T-cell (primary cell): ENCODE results near the gene RPN2. TPM values are rescaled to one million over a fixed set of nuclear protein-coding genes. Genes with fewer than 3 reads are reported as not detected.

Source experiments
- ATAC-seq, 4 experiments: fragments of 200-7000 bp in 3 of 4; fragments of 150-1000 bp in 1 of 4; cut with Tn5 transposase; replicated peaks in 1 of 4; 1 replicate in 3 of 4; 2 replicates in 1 of 4; pipeline ENCODE4 v1.10.0; 2021; ENCODE audit warnings: moderate library complexity in 3 of 4, mild to moderate bottlenecking in 2 of 4, moderate number of reproducible peaks in 1 of 4
- CTCF ChIA-PET, 2 donors: fragments of 300-600 bp; sonication (Branson Sonifier 250); formaldehyde crosslinking; loops; one replicate each; lab custom pipeline; 2022; ENCODE audit warnings: antibody characterized with exemption in 2 of 2; lab: Charles Lee
- POLR2A ChIA-PET, 2 donors: fragments of 300-600 bp; sonication (Branson Sonifier 250); formaldehyde crosslinking; loops; one replicate each; lab custom pipeline; 2022; ENCODE audit warnings: antibody characterized with exemption in 2 of 2; lab: Charles Lee
- DNase-seq, 35 experiments: peaks; one replicate each; pipeline versions ENCODE4 v3.0.0 to v3.0.0-alpha.2; 2013 to 2023
- H3K27ac ChIP-seq: one replicate; pipeline ENCODE4 v1.5.1; 2013; ENCODE audit warnings: low read length
- H3K27me3 ChIP-seq, 2 experiments: replicated peaks in 1 of 2; 1 replicate in 1 of 2; 2 replicates in 1 of 2; pipeline versions ENCODE4 v1.6.1 to v1.7.0; 2013; ENCODE audit warnings: low read length in 1 of 2, mixed read lengths in 1 of 2; ENCODE audit not compliant: control insufficient read depth in 2 of 2, insufficient read depth in 2 of 2; ENCODE audit errors: extremely low read depth in 1 of 2
- H3K36me3 ChIP-seq, 2 donors: 1 replicate in 1 of 2; 2 replicates in 1 of 2; pipeline versions ENCODE4 v1.6.1 to v1.7.0; 2013; ENCODE audit warnings: low read length in 1 of 2; ENCODE audit not compliant: control insufficient read depth in 2 of 2, insufficient read depth in 1 of 2; ENCODE audit errors: extremely low read depth in 1 of 2
- H3K4me1 ChIP-seq, 2 experiments: 1 replicate in 1 of 2; 2 replicates in 1 of 2; pipeline versions ENCODE4 v1.6.1 to v1.7.0; 2013; ENCODE audit warnings: low read length in 2 of 2, mixed read lengths in 1 of 2; ENCODE audit not compliant: insufficient read depth in 2 of 2, control insufficient read depth in 1 of 2; ENCODE audit errors: extremely low read depth in 1 of 2
- H3K4me3 ChIP-seq, 2 donors: 1 replicate in 1 of 2; 2 replicates in 1 of 2; pipeline versions ENCODE4 v1.5.1 to v1.7.0; 2013; ENCODE audit warnings: mild to moderate bottlenecking in 2 of 2, low read length in 1 of 2, moderate library complexity in 1 of 2; ENCODE audit not compliant: control insufficient read depth in 1 of 2; ENCODE audit errors: extremely low read depth in 1 of 2
- H3K9me3 ChIP-seq: 2 replicates; pipeline ENCODE4 v1.7.0; 2013
- H3K27ac Mint-ChIP-seq, 2 donors: one replicate each; pipeline ENCODE4 v1.8.0; 2020 to 2021; ENCODE audit warnings: mild to moderate bottlenecking in 2 of 2, mixed read lengths in 2 of 2
- H3K27me3 Mint-ChIP-seq, 2 donors: one replicate each; pipeline ENCODE4 v1.8.0; 2021 to 2022; ENCODE audit warnings: mixed read lengths in 2 of 2
- H3K36me3 Mint-ChIP-seq: one replicate; pipeline ENCODE4 v1.8.0; 2021; ENCODE audit warnings: mixed read lengths
- H3K4me1 Mint-ChIP-seq, 3 donors: one replicate each; pipeline ENCODE4 v1.8.0; 2020 to 2022; ENCODE audit warnings: mixed read lengths in 3 of 3, mild to moderate bottlenecking in 1 of 3
- H3K4me3 Mint-ChIP-seq, 3 donors: one replicate each; pipeline ENCODE4 v1.8.0; 2020 to 2022; ENCODE audit warnings: mild to moderate bottlenecking in 3 of 3, mixed read lengths in 3 of 3, moderate library complexity in 3 of 3
- H3K9me3 Mint-ChIP-seq, 3 donors: one replicate each; pipeline ENCODE4 v1.8.0; 2020 to 2022; ENCODE audit warnings: mixed read lengths in 3 of 3
- WGBS: methylation state at CpG from one replicate; pipeline ENCODE4 v1.1.5; 2013; ENCODE audit warnings: missing lambda C conversion rate; ENCODE audit not compliant: insufficient coverage; 5-methylcytosine and 5-hydroxymethylcytosine counted together
- total RNA-seq, 35 experiments: library from RNA in 6 of 35; stranded (reverse) in 6 of 35; fragments of 120-200 nt in 1 of 35; gene quantifications; one replicate each; pipeline versions ENCODE4 v1.2.1 to v1.2.4 and lab custom pipeline; 2013 to 2026

Gene RPN2
- total RNA-seq, 5 donors from 2014 or later (not counting 1 experiment from before 2014, with no cell fraction given) = 88.8 to 130 (median 121) TPM

DNA sequence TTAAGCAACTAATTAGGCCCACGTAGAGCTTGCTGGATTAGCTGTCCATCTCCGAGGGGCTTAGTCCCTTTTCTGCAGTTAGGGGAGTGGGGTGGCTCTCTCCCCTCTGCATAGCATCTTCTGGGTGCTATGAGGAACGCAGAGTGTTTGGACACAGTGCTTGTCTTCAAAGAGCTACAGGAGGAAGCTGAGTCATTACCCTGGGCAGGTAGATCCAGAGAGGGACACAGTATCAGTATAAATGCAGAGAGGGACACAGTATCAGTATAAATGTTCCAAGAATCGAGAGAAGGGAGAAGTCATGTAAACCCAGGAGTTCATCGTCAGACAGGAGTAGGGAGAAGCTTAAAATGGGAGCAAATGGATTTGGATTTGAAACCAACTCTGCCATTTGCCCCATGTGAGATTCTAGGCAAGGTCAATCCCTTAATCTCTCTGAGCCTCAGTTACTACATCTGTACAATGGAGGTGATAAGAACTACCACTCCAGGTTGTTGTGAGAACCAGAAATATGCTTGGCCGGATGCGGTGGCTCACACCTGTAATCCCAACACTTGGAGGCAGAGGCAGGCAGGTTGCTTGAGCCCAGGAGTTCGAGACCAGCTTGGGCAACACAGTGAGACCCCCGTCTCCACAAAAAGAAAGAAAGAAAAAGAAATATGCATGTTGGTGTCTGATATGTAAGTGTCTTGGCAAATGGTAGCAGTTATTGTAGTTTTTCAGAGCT is 88.0 kb downstream of the RPN2 start:
- Mint-ChIP-seq H3K9me3 (no peaks in the 10 kb centered on the region), H3K27ac (no peak overlapping the region), H3K36me3 (no peaks in the 10 kb centered on the region), H3K27me3 (peaks cover 8 to 10% of the 10 kb centered on the region in 2 donors), H3K4me1 (peaks cover 0 to 5% (median 0%) of the 10 kb centered on the region in 3 donors), H3K4me3 (no peak overlapping the region)
- ChIA-PET POLR2A (no interaction called here), CTCF (interaction anchor here in 1 of 2 donors (0.7 kb wide), 1 partner anchor 261 kb away, joined by 5 read pairs; no protein-coding TSS in a partner anchor)
- 70% methylated on average over 4 of the region's 9 CpGs for WGBS
- Histone ChIP-seq H3K27me3 (peaks cover 0 to 9% of the 10 kb centered on the region in 2 experiments), H3K9me3 (no peaks in the 10 kb centered on the region), H3K36me3 (no peaks in the 10 kb centered on the region), H3K4me3 (no peak overlapping the region), H3K4me1 (no peaks in the 10 kb centered on the region), H3K27ac (no peak overlapping the region)
- no peak for DNase-seq
- no peak for ATAC-seq

GRCh38 chr20:37267667-37268313 is 88.7 kb downstream of the RPN2 start:
- Mint-ChIP-seq H3K27me3 (peaks cover 5 to 7% of the 10 kb centered on the region in 2 donors), H3K27ac (no peak overlapping the region), H3K36me3 (no peaks in the 10 kb centered on the region), H3K4me3 (no peak overlapping the region), H3K9me3 (no peaks in the 10 kb centered on the region), H3K4me1 (peaks cover 0 to 5% (median 0%) of the 10 kb centered on the region in 3 donors)
- H3K36me3 ChIP-seq = no peaks in the 10 kb centered on the region
- H3K9me3 ChIP-seq = no peaks in the 10 kb centered on the region
- POLR2A ChIA-PET = interaction anchor here in 1 of 2 donors (0.6 kb wide), 1 partner anchor 12 kb away, joined by 12 read pairs; no protein-coding TSS in a partner anchor
- WGBS = 82% methylated on average over 6 of the region's 15 CpGs
- DNase-seq (no peak), ATAC-seq (no peak)
- H3K27me3 ChIP-seq = peaks cover 0 to 5% of the 10 kb centered on the region in 2 experiments
- no peak overlapping the region for H3K27ac ChIP-seq
- H3K4me1 ChIP-seq = no peaks in the 10 kb centered on the region
- CTCF ChIA-PET = interaction anchor here in 1 of 2 donors (0.7 to 1.4 kb wide), 2 partner anchors 11 to 266 kb away, joined by 3 to 8 read pairs; no protein-coding TSS in a partner anchor
- no peak overlapping the region for H3K4me3 ChIP-seq

- DNase-seq (peak in 1 of 35 experiments; percentile 31), ATAC-seq (no peak)
- ChIA-PET POLR2A (interaction anchor here in 1 of 2 donors (0.7 kb wide), 1 partner anchor 74 kb away, joined by 8 read pairs; no protein-coding TSS in a partner anchor), CTCF (interaction anchor here (0.6 to 1.7 kb wide), 6 partner anchors 52 to 949 kb away, joined by 3 to 6 read pairs (median 4); no protein-coding TSS in a partner anchor)
- Mint-ChIP-seq H3K27ac (no peak overlapping the region), H3K9me3 (no peaks in the 10 kb centered on the region), H3K4me3 (no peak overlapping the region), H3K27me3 (peaks cover 7% of the 10 kb centered on the region in 2 donors), H3K4me1 (peaks cover 0 to 5% (median 0%) of the 10 kb centered on the region in 3 donors), H3K36me3 (no peaks in the 10 kb centered on the region)
- 71% methylated on average over 8 of the region's 12 CpGs for WGBS
- no peak overlapping the region for H3K4me3 ChIP-seq
- no peaks in the 10 kb centered on the region for H3K36me3 ChIP-seq
- peaks cover 0 to 5% of the 10 kb centered on the region in 2 experiments for H3K27me3 ChIP-seq
- no peak overlapping the region for H3K27ac ChIP-seq
- no peaks in the 10 kb centered on the region for H3K9me3 ChIP-seq
- no peaks in the 10 kb centered on the region for H3K4me1 ChIP-seq
These were observed 91.7 kb downstream of the RPN2 start for GRCh38 chr20:37270576-37271420.

DNA sequence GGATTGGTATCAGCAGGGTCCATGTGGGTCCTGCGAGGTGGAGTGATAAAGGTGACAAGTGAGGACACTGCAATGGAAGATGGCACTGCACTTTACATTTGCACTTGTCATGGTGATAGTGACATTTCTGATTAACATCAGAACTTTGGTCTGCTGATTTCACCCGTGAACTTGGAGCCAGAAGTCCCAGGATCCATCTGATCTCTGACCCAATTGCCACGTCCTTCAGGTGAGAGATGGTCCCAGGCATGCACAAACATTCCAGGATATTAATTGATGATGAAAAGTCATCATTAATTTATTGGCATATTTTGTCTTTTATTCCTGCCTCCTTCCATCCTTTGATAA is 92.3 kb downstream of the RPN2 start:
- Mint-ChIP-seq H3K4me1 (peaks cover 0 to 7% (median under 1%) of the 10 kb centered on the region in 3 donors), H3K27ac (no peak overlapping the region), H3K4me3 (no peak overlapping the region), H3K27me3 (peaks cover 6 to 7% of the 10 kb centered on the region in 2 donors), H3K36me3 (no peaks in the 10 kb centered on the region), H3K9me3 (no peaks in the 10 kb centered on the region)
- Histone ChIP-seq H3K36me3 (no peaks in the 10 kb centered on the region), H3K27ac (no peak overlapping the region), H3K9me3 (no peaks in the 10 kb centered on the region), H3K27me3 (peaks cover 0 to 5% of the 10 kb centered on the region in 2 experiments), H3K4me3 (no peak overlapping the region), H3K4me1 (no peaks in the 10 kb centered on the region)
- CTCF ChIA-PET = interaction anchor here (0.6 to 1.7 kb wide), 4 partner anchors 244 to 264 kb away, joined by 3 to 5 read pairs (median 4); no protein-coding TSS in a partner anchor
- WGBS = no CpG with 5 or more reads among the region's 3 CpGs
- no peak for DNase-seq
- no peak for ATAC-seq
- POLR2A ChIA-PET = no interaction called here

- Histone ChIP-seq H3K36me3 (no peaks in the 10 kb centered on the region), H3K27me3 (peaks cover 0 to 9% of the 10 kb centered on the region in 2 experiments), H3K27ac (no peak overlapping the region), H3K9me3 (no peaks in the 10 kb centered on the region), H3K4me1 (peaks cover 0 to 6% of the 10 kb centered on the region in 2 experiments), H3K4me3 (no peak overlapping the region)
- H3K4me3 Mint-ChIP-seq = no peak overlapping the region
- H3K27me3 Mint-ChIP-seq = peaks cover 0 to 2% of the 10 kb centered on the region in 2 donors
- H3K36me3 Mint-ChIP-seq = no peaks in the 10 kb centered on the region
- WGBS = no CpG with 5 or more reads among the region's 1 CpG
- no peak overlapping the region for H3K27ac Mint-ChIP-seq
- H3K4me1 Mint-ChIP-seq = peaks cover 7 to 16% (median 11%) of the 10 kb centered on the region in 3 donors
- ChIA-PET POLR2A (no interaction called here), CTCF (no interaction called here)
- no peak for DNase-seq
- ATAC-seq = no peak
- H3K9me3 Mint-ChIP-seq = no peaks in the 10 kb centered on the region
These were observed 94.9 kb downstream of the RPN2 start for GRCh38 chr20:37273988-37274387.
